ENCODE results near the gene DAP.

DNA sequence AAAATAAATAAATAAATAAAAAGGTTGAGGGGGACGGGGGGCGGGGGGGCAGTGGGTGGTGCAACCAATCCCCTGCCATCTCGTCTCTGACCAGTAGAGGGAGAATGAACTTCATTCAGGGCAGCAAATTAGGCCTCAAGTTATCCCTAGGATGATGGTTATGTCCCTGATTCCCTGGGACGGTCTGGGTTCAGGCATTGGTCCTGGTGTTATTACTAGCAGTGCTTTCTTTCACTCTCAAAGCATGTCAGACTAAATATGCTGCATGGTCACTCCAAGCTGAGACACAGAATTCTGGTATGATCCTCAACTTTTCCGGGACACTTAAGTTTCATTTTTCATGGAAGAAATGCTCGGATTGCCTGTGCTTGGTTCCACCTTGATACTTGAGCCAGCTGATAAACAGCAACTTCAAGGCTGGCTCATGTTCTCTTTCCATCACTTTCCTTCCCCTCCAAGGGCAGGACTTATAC, 59.4 kb downstream of the DAP start:
- TF ChIP-seq, protein P1, sequence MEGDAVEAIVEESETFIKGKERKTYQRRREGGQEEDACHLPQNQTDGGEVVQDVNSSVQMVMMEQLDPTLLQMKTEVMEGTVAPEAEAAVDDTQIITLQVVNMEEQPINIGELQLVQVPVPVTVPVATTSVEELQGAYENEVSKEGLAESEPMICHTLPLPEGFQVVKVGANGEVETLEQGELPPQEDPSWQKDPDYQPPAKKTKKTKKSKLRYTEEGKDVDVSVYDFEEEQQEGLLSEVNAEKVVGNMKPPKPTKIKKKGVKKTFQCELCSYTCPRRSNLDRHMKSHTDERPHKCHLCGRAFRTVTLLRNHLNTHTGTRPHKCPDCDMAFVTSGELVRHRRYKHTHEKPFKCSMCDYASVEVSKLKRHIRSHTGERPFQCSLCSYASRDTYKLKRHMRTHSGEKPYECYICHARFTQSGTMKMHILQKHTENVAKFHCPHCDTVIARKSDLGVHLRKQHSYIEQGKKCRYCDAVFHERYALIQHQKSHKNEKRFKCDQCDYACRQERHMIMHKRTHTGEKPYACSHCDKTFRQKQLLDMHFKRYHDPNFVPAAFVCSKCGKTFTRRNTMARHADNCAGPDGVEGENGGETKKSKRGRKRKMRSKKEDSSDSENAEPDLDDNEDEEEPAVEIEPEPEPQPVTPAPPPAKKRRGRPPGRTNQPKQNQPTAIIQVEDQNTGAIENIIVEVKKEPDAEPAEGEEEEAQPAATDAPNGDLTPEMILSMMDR (IDR thresholded peaks at IDR 0.05), result peak; percentile 85
- no peak for TF ChIP-seq POLR2AphosphoS5 (IDR thresholded peaks at IDR 0.05; ENCODE audit: low read depth, low read length)
